Hematopoietic multipotent progenitor cell (in vitro differentiated cells): ENCODE measurements around the gene OR2F1. TPM values are rescaled to one million over a fixed set of nuclear protein-coding genes. Genes with fewer than 3 reads are reported as not detected.

Experiments used
- DNase-seq, 3 donors: peaks; one replicate each; pipeline ENCODE4 v3.0.0-alpha.2; 2011 to 2015; ENCODE audit warnings: low read depth in 2 of 3, low spot score in 2 of 3
- total RNA-seq: library from RNA; depleted of rRNA; stranded (reverse); fragments of >200 nt; gene quantifications from one replicate; pipeline ENCODE4 v1.2.3, GENCODE V29; 2012

The OR2F1 gene, protein sequence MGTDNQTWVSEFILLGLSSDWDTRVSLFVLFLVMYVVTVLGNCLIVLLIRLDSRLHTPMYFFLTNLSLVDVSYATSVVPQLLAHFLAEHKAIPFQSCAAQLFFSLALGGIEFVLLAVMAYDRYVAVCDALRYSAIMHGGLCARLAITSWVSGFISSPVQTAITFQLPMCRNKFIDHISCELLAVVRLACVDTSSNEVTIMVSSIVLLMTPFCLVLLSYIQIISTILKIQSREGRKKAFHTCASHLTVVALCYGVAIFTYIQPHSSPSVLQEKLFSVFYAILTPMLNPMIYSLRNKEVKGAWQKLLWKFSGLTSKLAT
- not detected for total RNA-seq

DNA sequence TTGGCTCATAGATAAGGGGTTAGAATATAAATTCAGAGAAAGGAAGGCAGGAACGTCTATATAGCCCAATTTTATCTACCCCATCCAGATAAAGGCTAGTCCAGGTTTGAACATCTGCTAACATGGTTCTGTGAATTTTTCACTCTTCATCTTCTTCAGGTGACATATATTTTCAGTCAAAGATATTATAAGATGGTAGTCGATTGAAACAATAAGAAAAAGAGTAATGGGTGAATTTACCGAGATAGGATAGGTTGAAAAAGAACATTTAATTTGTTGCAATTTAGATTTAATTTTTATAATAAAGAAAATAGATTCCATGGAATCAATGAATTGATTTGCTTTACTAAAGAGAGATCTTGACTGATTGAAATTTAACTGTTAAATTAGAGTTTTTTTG, at the start of gene OR2F1:
Gene OR2F1, plus strand, starts transcription at position 301 of the 400 bp plus-strand sequence. CDS start 5,127 bp downstream, outside the sequence.
- no peak for DNase-seq

GRCh38 chr7:143905509-143905908, 49.1 kb upstream of the OR2F1 start:
- DNase-seq = no peak

GRCh38 chr7:143906151-143906550, 48.5 kb upstream of the OR2F1 start:
- no peak for DNase-seq

GRCh38 chr7:143906895-143907294, 47.7 kb upstream of the OR2F1 start:
- no peak for DNase-seq

GRCh38 chr7:143908120-143908519, 46.5 kb upstream of the OR2F1 start:
- DNase-seq = no peak

GRCh38 chr7:143909863-143910262, 44.8 kb upstream of the OR2F1 start:
- no peak for DNase-seq

GRCh38 chr7:143910473-143911248, 44.0 kb upstream of the OR2F1 start:
- no peak for DNase-seq

GRCh38 chr7:143913945-143914615, 40.6 kb upstream of the OR2F1 start:
- DNase-seq = no peak

DNA sequence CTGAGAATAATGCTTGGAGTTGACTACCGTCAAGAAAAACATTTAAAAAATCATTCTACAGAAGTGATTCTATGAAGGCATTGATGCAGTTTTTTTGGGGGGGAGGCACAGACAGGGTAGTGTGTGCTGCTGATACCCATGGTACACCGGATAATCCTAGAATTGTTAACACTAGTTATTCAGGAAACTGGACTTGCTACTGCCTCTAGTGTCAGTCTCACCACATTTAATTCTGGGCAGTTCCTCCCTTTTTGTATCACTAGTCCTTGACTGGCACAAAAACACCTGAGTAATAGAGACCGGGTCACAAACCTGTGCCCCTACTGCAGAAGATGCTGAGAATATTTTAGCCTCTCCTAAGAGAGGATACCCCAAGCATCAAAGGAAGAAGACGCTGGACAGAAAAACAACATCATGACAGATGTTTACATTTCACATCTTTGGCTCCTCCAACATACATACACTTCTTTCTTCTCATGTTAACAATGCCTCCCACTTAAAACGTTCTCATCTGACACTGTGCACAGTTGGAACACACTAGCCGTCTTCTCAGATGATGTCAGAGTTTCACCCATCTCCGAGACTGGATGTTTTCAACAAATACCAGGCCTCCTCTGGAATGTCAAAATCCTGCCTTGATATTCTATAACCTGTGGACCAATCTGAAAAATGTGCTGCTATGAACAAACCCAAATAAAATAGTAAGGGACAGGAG, 39.5 kb upstream of the OR2F1 start:
- DNase-seq = no peak

- DNase-seq = no peak
These were observed 29.8 kb upstream of the OR2F1 start for GRCh38 chr7:143924851-143925250.

DNA sequence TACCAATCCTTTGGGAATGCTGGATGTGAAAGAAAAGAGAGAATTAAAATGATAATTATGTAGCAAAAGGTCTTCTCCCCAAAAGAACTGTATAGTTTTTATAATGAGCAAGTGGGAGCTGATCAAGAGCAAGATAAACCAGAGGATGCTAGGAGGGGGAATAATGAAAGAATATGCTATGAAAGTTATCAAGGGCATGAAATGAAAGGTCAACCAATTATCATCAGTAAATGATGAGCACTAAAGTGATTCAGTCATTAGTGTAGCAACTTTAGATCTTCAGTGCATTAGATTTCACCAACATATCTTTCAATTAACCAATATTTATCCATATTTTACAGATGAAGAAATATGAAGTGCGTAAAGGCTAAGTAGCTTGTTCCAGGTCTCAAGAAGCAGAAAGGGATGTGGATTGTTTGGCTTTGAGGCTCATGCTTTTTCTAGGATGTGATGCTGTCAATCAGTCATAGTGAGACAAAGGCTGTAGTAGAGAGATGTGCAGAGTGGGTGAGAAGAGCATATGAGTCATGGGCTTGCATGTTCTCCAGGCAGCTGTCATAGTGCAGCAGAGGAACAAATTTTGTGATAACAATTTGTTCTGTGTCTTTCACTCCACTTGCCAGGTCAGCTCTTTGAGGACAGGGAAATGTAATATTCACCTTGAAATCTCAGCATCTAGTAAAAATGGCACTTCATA, 25.3 kb upstream of the OR2F1 start:
- DNase-seq = no peak

GRCh38 chr7:143931739-143932138, 22.9 kb upstream of the OR2F1 start:
- no peak for DNase-seq

DNA sequence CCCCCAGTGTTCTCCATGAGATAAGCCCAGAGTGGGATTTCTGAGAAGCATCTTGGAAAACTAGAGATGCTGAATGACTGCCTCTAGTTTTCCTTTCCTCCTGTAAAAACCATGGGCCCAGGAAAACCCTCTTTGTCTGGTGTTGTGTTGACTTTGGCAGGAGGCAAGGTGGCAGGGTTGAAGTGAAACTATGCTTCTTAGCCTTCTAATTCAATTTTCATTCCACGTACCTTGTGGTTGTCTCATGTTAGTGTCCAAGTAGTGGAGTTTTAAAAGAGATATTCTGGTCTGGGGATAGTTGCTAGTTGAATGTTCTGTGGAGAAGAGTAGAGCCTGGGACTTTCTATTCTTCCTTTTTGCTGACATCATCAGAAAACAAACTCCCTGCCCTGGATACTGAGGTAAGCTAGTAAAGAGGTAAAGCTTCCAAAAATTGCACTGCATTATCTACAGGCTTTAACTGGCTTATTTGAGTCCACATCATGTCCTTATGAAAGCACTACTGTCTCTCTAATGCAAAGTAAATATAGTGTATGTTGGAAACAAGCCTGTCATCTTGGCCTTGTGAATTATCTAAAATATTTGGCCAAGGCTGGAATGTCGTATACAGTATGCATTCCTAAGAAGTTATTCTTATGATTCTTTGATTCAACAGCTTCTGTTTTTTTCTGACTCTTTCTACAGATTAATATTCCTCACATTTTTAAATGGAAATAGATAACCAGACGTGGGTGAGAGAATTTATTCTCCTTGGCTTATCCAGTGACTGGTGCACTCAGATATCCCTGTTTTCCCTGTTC, 19.9 kb upstream of the OR2F1 start, which contains the start of gene OR2F2:
Gene OR2F2, plus strand, starts transcription at position 708 of the 800 bp plus-strand sequence. Its CDS starts 0 bp downstream, at position 708.
- no peak for DNase-seq

DNA sequence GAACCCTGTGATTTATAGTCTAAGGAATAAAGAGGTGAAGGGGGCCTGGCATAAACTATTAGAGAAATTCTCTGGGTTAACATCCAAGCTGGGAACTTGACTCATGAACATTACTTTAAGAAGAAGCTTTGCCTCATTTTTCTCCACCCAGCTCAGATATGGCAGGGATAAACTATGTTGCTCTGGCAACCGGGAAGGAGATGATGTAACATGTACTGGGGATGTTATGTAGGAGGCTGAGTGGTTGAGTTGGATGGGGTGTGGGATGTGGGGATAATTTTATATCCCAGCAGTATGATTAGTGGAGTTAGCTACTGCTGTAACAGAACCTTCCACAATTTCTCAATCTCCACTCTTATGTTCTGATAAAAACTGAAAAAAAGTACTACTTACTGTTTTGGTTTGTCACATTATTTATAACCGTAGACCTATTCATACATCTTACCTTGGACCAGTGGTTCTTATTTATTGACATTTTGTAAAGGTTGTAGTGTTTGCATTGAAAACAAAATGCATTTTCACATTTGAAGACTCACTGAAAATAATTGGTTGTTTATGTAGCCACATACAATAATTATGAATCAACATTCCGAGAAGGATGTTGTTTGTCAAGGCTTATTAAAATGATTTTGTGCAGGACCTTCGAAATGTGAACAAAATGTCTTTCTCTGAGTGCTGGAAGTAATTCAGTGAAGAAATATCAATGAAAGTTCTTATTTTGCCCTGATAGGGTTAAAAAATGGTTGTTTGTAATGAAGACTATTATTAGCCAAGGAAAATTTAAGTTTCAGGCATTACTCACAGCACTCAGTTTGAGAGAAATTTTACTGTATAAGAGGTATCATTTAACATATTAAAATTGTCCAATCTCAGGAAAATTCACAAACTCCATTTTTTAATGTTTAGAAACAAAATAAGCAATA, 18.3 kb upstream of the OR2F1 start:
- DNase-seq = no peak

GRCh38 chr7:143938379-143939243, 16.0 kb upstream of the OR2F1 start:
- no peak for DNase-seq

DNA sequence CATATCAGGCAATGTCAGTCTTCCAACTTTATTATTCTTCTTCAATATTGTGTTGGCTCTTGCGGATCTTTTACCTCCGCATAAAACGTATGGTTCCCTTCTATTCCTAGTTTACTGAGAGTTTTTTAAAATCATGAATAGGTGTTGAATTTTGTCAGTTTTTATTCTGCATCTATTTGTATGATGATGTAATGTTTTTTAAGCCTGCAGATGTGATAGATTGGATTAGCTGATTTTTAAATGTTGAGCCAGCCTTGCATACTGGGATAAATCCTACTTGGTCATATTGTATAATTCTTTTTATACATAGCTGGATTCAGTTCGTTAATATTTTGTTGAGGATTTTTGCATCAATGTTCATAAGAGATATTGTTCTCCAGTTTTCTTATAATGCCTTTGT, 9.2 kb upstream of the OR2F1 start:
- DNase-seq = no peak

DNA sequence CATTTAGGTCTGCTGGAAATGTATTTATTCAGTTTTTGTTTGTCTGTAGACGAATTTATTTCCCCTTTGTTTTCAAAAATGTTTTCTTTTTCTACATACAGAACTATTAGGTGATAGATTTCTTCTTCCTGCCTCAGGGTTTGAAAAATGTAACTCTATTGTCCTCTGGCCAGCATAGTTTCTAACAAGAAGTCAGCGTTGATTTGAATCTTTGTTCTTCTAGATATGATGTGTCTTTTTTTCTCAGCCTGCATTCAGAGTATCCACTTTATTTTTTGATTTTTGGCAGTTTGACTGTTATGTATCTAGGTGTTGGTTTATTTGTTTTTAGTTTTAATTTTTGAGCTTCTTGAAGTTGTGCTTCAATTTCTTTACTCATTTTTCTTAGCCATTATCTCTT, 7.5 kb upstream of the OR2F1 start:
- DNase-seq = no peak
